Endothelial cell of umbilical vein (primary cell): ENCODE results near the gene NCOR1. TPM values are rescaled to one million over a fixed set of nuclear protein-coding genes. Genes with fewer than 3 reads are reported as not detected.

Source experiments
- BruUV-seq: library from RNA; stranded (reverse); fragments of 400-500 nt; replicated peaks from 2 replicates; lab custom pipeline; 2021; lab: Mats Ljungman, UMichigan
- CTCF ChIA-PET: fragments of 300-600, 350-600 bp; sonication (Branson Sonifier 250); formaldehyde crosslinking; loops from one replicate; lab custom pipeline; 2021; ENCODE audit warnings: antibody characterized with exemption, inconsistent platforms; lab: Charles Lee
- POLR2A ChIA-PET: fragments of 300-600, 350-600 bp; sonication (Branson Sonifier 250); formaldehyde crosslinking; loops from one replicate; lab custom pipeline; 2021; ENCODE audit warnings: antibody characterized with exemption, inconsistent platforms; lab: Charles Lee
- DNase-seq: peaks from one replicate; pipeline ENCODE4 v3.0.0-alpha.2; 2011; ENCODE audit warnings: low read depth, low spot score
- FAIRE-seq: peaks from 2 replicates; lab custom pipeline; 2011; peaks lifted over from hg19 to GRCh38; lab: Jason Lieb, UNC
- H2AFZ ChIP-seq: 2 replicates; pipeline ENCODE4 v1.6.0; 2012; ENCODE audit warnings: low read depth, low read length, control low read depth, inconsistent platforms
- H3K27ac ChIP-seq: 2 replicates; pipeline ENCODE4 v1.5.1; 2011; ENCODE audit warnings: low read depth, mild to moderate bottlenecking, control low read depth, low read length, moderate library complexity; ENCODE audit not compliant: insufficient read depth
- H3K27me3 ChIP-seq, 2 experiments: 2 replicates each; pipeline versions ENCODE4 v1.6.0 to v1.6.1; 2011; ENCODE audit warnings: low read length in 2 of 2, mixed read lengths in 1 of 2; ENCODE audit not compliant: control insufficient read depth in 2 of 2, insufficient read depth in 2 of 2
- H3K36me3 ChIP-seq, 2 experiments: 2 replicates in 1 of 2; 3 replicates in 1 of 2; pipeline ENCODE4 v1.5.1; 2011; ENCODE audit warnings: low read length in 2 of 2, mild to moderate bottlenecking in 1 of 2, moderate library complexity in 1 of 2; ENCODE audit not compliant: control insufficient read depth in 2 of 2, insufficient read depth in 2 of 2; ENCODE audit errors: extremely low read depth in 1 of 2
- H3K4me1 ChIP-seq: 3 replicates; pipeline ENCODE4 v1.5.1; 2011; ENCODE audit warnings: mild to moderate bottlenecking, low read length; ENCODE audit not compliant: control insufficient read depth, insufficient read depth; ENCODE audit errors: extremely low read depth
- H3K4me2 ChIP-seq: 2 replicates; pipeline ENCODE4 v1.6.1; 2011; ENCODE audit warnings: low read length, control low read depth, mixed read lengths; ENCODE audit not compliant: insufficient read depth
- H3K4me3 ChIP-seq, 3 experiments: fragments of 200-600 bp in 1 of 3; sonication (generic), shearing (Covaris generic) in 1 of 3; replicated peaks in 1 of 3; 2 replicates each; pipeline ENCODE4 v1.5.1; 2011 to 2016; ENCODE audit warnings: control low read depth in 3 of 3, low read length in 3 of 3, mild to moderate bottlenecking in 2 of 3, inconsistent platforms in 1 of 3, low read depth in 1 of 3, moderate library complexity in 1 of 3; ENCODE audit not compliant: insufficient read depth in 1 of 3
- H3K79me2 ChIP-seq: 2 replicates; pipeline ENCODE4 v1.6.0; 2012; ENCODE audit warnings: low read length, inconsistent platforms; ENCODE audit not compliant: control insufficient read depth, insufficient read depth
- H3K9ac ChIP-seq: replicated peaks from 2 replicates; pipeline ENCODE3; 2011; ENCODE audit warnings: low read length, control low read depth; ENCODE audit not compliant: insufficient read depth; ENCODE audit errors: extremely low read depth
- H3K9me1 ChIP-seq: replicated peaks from 3 replicates; pipeline ENCODE4 v1.6.0; 2011; ENCODE audit warnings: mild to moderate bottlenecking, low read length; ENCODE audit not compliant: control insufficient read depth, insufficient read depth; ENCODE audit errors: extremely low read depth
- H3K9me3 ChIP-seq: replicated peaks from 2 replicates; pipeline ENCODE4 v1.5.1; 2012; ENCODE audit warnings: low read length, inconsistent platforms; ENCODE audit not compliant: control insufficient read depth, insufficient read depth
- H4K20me1 ChIP-seq: replicated peaks from 2 replicates; pipeline ENCODE3; 2011; ENCODE audit warnings: mild to moderate bottlenecking, low read length; ENCODE audit not compliant: control insufficient read depth, insufficient read depth; ENCODE audit errors: extremely low read depth
- CTCF ChIP-seq, 2 donors: IDR thresholded peaks; 1 replicate in 1 of 2; 2 replicates in 1 of 2; pipeline ENCODE4 v1.5.1; 2011; ENCODE audit warnings: low read length in 2 of 2, mild to moderate bottlenecking in 2 of 2, moderate library complexity in 2 of 2, control low read depth in 1 of 2, inconsistent platforms in 1 of 2, low read depth in 1 of 2; ENCODE audit not compliant: insufficient read depth in 1 of 2; ENCODE audit errors: extremely low read depth in 1 of 2
- EZH2 ChIP-seq: IDR thresholded peaks from 2 replicates; pipeline ENCODE4 v1.6.1; 2012; ENCODE audit warnings: borderline replicate concordance, low read depth, mild to moderate bottlenecking, moderate library complexity, low read length, inconsistent platforms; ENCODE audit not compliant: severe bottlenecking
- FOS ChIP-seq: IDR thresholded peaks from 2 replicates; pipeline ENCODE4 v1.6.1; 2011; ENCODE audit warnings: mild to moderate bottlenecking, low read length, moderate library complexity, borderline replicate concordance; ENCODE audit not compliant: insufficient read depth
- GATA2 ChIP-seq: IDR thresholded peaks from 2 replicates; pipeline ENCODE4 v1.7.0; 2011; ENCODE audit warnings: low read depth, mild to moderate bottlenecking, moderate library complexity, mixed read lengths, low read length; ENCODE audit not compliant: insufficient read length, insufficient read depth
- JUN ChIP-seq: IDR thresholded peaks from 2 replicates; pipeline ENCODE4 v1.6.1; 2011; ENCODE audit warnings: borderline replicate concordance, low read depth; ENCODE audit not compliant: insufficient read length, insufficient read depth
- MYC ChIP-seq: IDR thresholded peaks from one replicate; pipeline ENCODE4 v1.6.1; 2011; ENCODE audit warnings: mild to moderate bottlenecking, low read depth, low read length
- POLR2A ChIP-seq: IDR thresholded peaks from 2 replicates; pipeline ENCODE4 v1.6.1; 2012; ENCODE audit warnings: low read depth, mild to moderate bottlenecking, control low read depth, low read length
- POLR2AphosphoS5 ChIP-seq: IDR thresholded peaks from 2 replicates; pipeline ENCODE4 v1.6.1; 2012; ENCODE audit warnings: low read depth, mild to moderate bottlenecking, control low read depth, low read length, moderate library complexity; ENCODE audit not compliant: insufficient read depth
- dilution Hi-C: fragments of 300-500 bp; cut with MboI; formaldehyde crosslinking; loops from one replicate; pipeline ENCODE4 v1.15.0; 2019; ENCODE audit warnings: low sequenced_read_pairs; ENCODE audit not compliant: extremely low pct_ligation_motif_present
- intact Hi-C: fragments of 100-400 bp; cut with micrococcal nuclease; formaldehyde crosslinking; loops from one replicate; pipeline ENCODE4 v1.10.0; 2022
- polyA plus RNA-seq, 4 experiments: library from polyadenylated mRNA; depleted of rRNA in 3 of 4; stranded (reverse) in 3 of 4; unstranded in 1 of 4; fragments of >200 nt; gene quantifications; 2 replicates each; pipeline versions ENCODE4 v1.2.1 to v1.2.3, GENCODE V29; 2011 to 2012; ENCODE audit warnings: missing spikeins in 1 of 4
- total RNA-seq: library from RNA; stranded (reverse); gene quantifications from 2 replicates; pipeline ENCODE4 v1.2.3, GENCODE V29; 2021
- TF ChIP-seq, protein P1 (sequence below): IDR thresholded peaks from 2 replicates; pipeline ENCODE4 v1.6.1; 2011; ENCODE audit not compliant: insufficient read depth, insufficient read length

The NCOR1 gene
- total and polyA plus RNA-seq, 2 donors (not counting 3 experiments of a cell fraction or from before 2014, with no cell fraction given) = 90.0 to 134 TPM

DNA sequence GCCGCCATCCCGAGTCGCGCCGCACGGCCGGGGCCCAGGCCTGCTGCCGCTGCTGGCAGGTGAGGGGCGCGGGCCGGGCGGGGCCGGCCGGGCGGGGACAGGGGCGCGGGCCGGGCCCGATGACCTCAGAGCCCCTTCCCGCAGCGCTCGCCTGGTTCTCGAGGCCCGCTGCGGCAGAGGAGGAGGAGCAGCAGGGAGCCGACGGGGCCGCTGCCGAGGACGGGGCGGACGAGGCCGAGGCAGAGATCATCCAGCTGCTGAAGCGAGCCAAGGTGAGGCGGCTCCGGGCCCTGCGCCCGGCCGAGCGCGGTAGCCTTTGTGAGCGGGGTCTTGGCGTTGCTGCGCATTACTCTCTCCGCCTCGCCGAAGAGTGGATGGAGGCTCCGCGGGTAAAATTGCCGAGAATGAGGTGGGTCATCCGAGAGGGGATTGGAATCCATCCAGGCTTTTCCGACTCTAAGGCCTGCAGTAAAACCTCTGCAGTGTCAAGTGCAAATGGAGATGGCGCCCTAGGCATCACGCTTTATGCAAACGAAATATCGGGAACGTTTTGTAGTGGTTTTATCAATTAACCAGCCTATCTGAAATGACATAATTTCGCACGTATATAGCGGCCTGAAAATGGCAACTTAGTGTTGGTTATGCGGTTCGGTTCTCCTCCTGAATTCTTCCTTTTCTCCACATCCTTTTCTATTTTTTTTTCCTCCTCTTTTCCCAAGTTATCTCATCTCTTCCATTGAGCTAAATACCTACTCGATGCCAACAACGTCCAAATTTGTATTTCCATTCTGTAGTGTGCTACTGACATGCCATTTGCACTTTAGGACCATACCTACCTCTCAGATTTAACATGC, 215.1 kb downstream of the NCOR1 start:
- ChIA-PET POLR2A (interaction anchor here (1.0 to 1.2 kb wide), 4 partner anchors 11 to 55 kb away, joined by 3 to 7 read pairs (median 3); partner anchors contain the start of gene ADORA2B), CTCF (interaction anchor here (0.9 to 6.8 kb wide), 12 partner anchors 13 to 498 kb away, joined by 3 to 133 read pairs (median 3); partner anchors contain the start of gene ADORA2B)
- Histone ChIP-seq H3K4me1 (peaks cover 20% of the 10 kb centered on the region), H3K27ac (peak overlapping the region; percentile 90), H2AFZ (no peak overlapping the region), H3K36me3 (peaks cover 12 to 25% of the 10 kb centered on the region in 2 experiments), H3K9ac (peak overlapping the region; percentile 91), H3K4me2 (peak overlapping the region; percentile 99), H3K9me1 (no peaks in the 10 kb centered on the region), H3K79me2 (peaks cover 37% of the 10 kb centered on the region), H3K4me3 (peak overlapping the region; percentile 50 to 96 (median 82)), H3K9me3 (no peaks in the 10 kb centered on the region), H4K20me1 (no peaks in the 10 kb centered on the region), H3K27me3 (no peaks in the 10 kb centered on the region)
- TF ChIP-seq MYC (no peak), EZH2 (no peak), JUN (no peak), GATA2 (no peak), CTCF (IDR thresholded peaks at IDR 0.05; ENCODE audit: extremely low read depth in 1 of 2, insufficient read depth in 1 of 2, low read depth in 1 of 2, low read length in 2 of 2) (no peak), FOS (no peak), POLR2AphosphoS5 (no peak), POLR2A (no peak)
- TF ChIP-seq, protein P1, sequence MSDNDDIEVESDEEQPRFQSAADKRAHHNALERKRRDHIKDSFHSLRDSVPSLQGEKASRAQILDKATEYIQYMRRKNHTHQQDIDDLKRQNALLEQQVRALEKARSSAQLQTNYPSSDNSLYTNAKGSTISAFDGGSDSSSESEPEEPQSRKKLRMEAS = no peak
- DNase-seq = peak; percentile 45
- intact Hi-C loops = loop anchor here (2.0 kb wide), 2 partner anchors 41 to 743 kb away; no protein-coding TSS in a partner anchor
- no TSS peak for BruUV-seq
- dilution Hi-C loops = no loop called here
- FAIRE-seq = no peak
